Activated B cell treated with CpG ODN at 0.5 μM for 24 hours (primary cell): ENCODE results near the gene PLEKHA6. TPM values are rescaled to one million over a fixed set of nuclear protein-coding genes. Genes with fewer than 3 reads are reported as not detected.

Experiments
- ATAC-seq: fragments of 200-7000 bp; cut with Tn5 transposase; one replicate; pipeline ENCODE4 v1.10.0; 2021; ENCODE audit warnings: low read depth, mild to moderate bottlenecking, moderate library complexity
- CTCF ChIA-PET: fragments of 350-600 bp; sonication (Branson Sonifier 250); formaldehyde crosslinking; loops from one replicate; lab custom pipeline; 2021; ENCODE audit warnings: antibody characterized with exemption; lab: Charles Lee
- POLR2A ChIA-PET: fragments of 350-600 bp; sonication (Branson Sonifier 250); formaldehyde crosslinking; loops from one replicate; lab custom pipeline; 2021; ENCODE audit warnings: antibody characterized with exemption; lab: Charles Lee
- DNase-seq: peaks from one replicate; pipeline ENCODE4 v3.0.0; 2022
- H3K27ac Mint-ChIP-seq: one replicate; pipeline ENCODE4 v1.8.0; 2020; ENCODE audit warnings: mixed read lengths
- H3K27me3 Mint-ChIP-seq: one replicate; pipeline ENCODE4 v1.8.0; 2021; ENCODE audit warnings: mixed read lengths
- H3K36me3 Mint-ChIP-seq: one replicate; pipeline ENCODE4 v1.8.0; 2021; ENCODE audit warnings: low read depth, mixed read lengths
- H3K4me1 Mint-ChIP-seq: one replicate; pipeline ENCODE4 v1.8.0; 2021; ENCODE audit warnings: mixed read lengths
- H3K4me3 Mint-ChIP-seq: one replicate; pipeline ENCODE4 v1.8.0; 2020; ENCODE audit warnings: mild to moderate bottlenecking, mixed read lengths
- H3K9me3 Mint-ChIP-seq: one replicate; pipeline ENCODE4 v1.8.0; 2020; ENCODE audit warnings: mixed read lengths
- intact Hi-C: fragments of 100-400 bp; cut with micrococcal nuclease; formaldehyde crosslinking; loops from one replicate; pipeline ENCODE4 v1.15.1; 2024
- total RNA-seq: library from RNA; stranded (reverse); gene quantifications from 2 replicates; pipeline ENCODE4 v1.2.3, GENCODE V29; 2022
- TF ChIP-seq, protein P1 (sequence below): fragments of 200-600 bp; IDR thresholded peaks from one replicate; pipeline ENCODE4 v1.8.0; 2022; ENCODE audit warnings: antibody characterized with exemption, mild to moderate bottlenecking

PLEKHA6 gene
- total RNA-seq, 1 donor from 2014 or later: 0.62 TPM

DNA sequence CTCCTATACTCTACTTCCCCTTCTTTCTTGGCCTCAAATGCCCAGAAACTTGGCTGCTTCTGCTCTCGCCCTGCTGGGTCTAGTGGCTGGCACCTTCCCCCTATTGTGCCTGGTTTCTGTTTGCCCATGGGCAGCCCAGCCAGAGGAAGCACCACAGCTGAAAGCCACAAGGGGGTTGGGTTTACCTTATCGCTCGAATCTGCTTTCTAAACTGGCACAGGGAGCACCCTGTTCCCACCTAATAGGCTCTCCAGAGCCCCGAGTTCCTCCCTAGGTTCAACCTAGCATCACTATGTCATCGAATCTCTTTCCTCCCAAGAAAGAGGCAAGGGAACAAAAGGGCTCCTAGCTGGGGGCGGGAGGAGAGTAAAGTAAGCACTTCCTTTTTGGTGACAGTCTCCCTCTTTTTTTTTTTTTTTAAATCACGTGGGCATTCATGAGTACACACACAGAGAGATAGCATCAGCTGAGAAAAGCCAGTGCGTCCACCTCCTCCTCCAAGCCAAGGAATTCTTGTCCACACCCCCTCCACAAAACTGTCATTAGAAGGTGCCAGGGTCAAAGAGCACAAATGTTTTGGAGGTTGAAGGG lies 72.8 kb downstream of the PLEKHA6 start:
- POLR2A ChIA-PET: interaction anchor here (0.6 kb wide), 1 partner anchor 1283 kb away, joined by 3 read pairs; no protein-coding TSS in a partner anchor
- ATAC-seq: peak; percentile 87
- Mint-ChIP-seq H3K4me3 (peak overlapping the region; percentile 88), H3K27ac (peak overlapping the region; percentile 86), H3K4me1 (peaks cover 19% of the 10 kb centered on the region), H3K9me3 (no peaks in the 10 kb centered on the region), H3K27me3 (peaks cover 16% of the 10 kb centered on the region), H3K36me3 (no peaks in the 10 kb centered on the region)
- intact Hi-C loops: loop anchor here (5.0 kb wide), 1 partner anchor 220 kb away; no protein-coding TSS in a partner anchor
- peak; percentile 26 for DNase-seq
- CTCF ChIA-PET: interaction anchor here (1.1 kb wide), 1 partner anchor 27 kb away, joined by 3 read pairs; no protein-coding TSS in a partner anchor
- TF ChIP-seq, protein P1, sequence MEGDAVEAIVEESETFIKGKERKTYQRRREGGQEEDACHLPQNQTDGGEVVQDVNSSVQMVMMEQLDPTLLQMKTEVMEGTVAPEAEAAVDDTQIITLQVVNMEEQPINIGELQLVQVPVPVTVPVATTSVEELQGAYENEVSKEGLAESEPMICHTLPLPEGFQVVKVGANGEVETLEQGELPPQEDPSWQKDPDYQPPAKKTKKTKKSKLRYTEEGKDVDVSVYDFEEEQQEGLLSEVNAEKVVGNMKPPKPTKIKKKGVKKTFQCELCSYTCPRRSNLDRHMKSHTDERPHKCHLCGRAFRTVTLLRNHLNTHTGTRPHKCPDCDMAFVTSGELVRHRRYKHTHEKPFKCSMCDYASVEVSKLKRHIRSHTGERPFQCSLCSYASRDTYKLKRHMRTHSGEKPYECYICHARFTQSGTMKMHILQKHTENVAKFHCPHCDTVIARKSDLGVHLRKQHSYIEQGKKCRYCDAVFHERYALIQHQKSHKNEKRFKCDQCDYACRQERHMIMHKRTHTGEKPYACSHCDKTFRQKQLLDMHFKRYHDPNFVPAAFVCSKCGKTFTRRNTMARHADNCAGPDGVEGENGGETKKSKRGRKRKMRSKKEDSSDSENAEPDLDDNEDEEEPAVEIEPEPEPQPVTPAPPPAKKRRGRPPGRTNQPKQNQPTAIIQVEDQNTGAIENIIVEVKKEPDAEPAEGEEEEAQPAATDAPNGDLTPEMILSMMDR: no peak

DNA sequence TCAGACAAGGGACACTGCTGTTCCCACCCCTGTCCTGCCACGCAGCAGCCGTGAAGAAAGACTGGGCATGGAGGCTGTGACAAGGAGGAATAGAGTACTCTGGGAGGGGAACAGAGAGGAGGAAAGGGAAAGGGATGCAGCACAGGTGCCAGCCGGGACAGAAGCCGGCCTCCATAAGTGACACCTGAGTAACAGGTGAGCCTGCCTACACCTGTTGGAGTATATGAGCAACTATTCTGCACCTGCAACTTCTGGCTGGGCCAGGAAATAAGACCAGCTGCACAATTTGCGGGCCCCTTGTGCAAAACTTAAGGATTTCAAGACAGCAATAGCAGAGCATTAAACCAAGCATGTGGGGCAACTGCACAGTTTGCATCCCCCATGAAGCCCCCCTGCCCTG lies 73.4 kb downstream of the PLEKHA6 start:
- H3K4me1 Mint-ChIP-seq: peaks cover 19% of the 10 kb centered on the region
- no peaks in the 10 kb centered on the region for H3K9me3 Mint-ChIP-seq
- DNase-seq: no peak
- H3K27me3 Mint-ChIP-seq: peaks cover 21% of the 10 kb centered on the region
- ChIA-PET CTCF (interaction anchor here (1.1 kb wide), 1 partner anchor 27 kb away, joined by 3 read pairs; no protein-coding TSS in a partner anchor), POLR2A (interaction anchor here (0.6 kb wide), 1 partner anchor 1283 kb away, joined by 3 read pairs; no protein-coding TSS in a partner anchor)
- H3K4me3 Mint-ChIP-seq: no peak overlapping the region
- TF ChIP-seq, protein P1: no peak
- H3K27ac Mint-ChIP-seq: peak overlapping the region; percentile 86
- no peaks in the 10 kb centered on the region for H3K36me3 Mint-ChIP-seq
- intact Hi-C loops: loop anchor here (5.0 kb wide), 1 partner anchor 221 kb away; no protein-coding TSS in a partner anchor
- ATAC-seq: no peak

DNA sequence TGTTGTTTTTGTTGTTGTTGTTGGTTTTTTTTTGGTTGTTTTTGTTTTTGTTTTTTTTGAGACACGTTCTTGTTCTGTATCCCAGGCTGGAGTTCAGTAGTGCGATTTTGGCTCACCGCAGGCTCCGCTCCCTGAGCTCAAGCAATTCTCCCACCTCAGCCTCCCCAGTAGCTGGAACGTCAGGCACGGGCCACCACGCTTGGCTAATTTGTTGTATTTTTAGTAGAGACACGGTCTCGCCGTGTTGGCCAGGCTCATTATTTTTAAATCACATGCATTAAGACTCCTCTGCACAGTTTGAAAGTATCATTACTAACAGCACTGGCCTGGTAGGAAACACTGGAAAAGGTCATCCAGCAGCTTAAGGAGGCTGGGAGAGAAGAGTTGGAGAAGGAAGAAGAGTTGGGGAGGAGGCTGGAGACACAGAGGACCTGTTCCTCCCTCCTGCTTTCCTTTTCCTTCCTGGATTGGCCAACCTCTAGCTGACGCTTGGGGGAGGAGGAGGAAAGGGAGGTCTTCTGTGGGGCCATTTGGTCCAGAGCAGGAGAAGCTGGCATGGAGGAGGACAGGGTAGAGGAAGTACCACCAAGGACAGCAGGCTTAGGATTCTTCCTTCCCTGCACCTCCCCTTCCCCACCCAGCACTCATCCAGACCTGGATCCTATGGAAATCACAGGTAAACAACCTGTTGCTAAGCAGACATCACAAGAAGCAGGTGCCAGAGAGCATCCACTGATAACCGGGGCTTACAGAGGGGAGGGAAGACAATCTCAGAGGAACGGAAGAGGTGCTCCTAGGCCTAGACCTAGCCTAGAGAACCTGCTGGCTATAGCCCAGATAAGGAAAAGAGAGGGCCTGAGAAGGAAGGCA lies 74.1 kb downstream of the PLEKHA6 start:
- CTCF ChIA-PET: no interaction called here
- DNase-seq (no peak), ATAC-seq (no peak)
- H3K36me3 Mint-ChIP-seq: no peaks in the 10 kb centered on the region
- no peaks in the 10 kb centered on the region for H3K9me3 Mint-ChIP-seq
- H3K4me1 Mint-ChIP-seq: peaks cover 19% of the 10 kb centered on the region
- no peak overlapping the region for H3K4me3 Mint-ChIP-seq
- no peak overlapping the region for H3K27ac Mint-ChIP-seq
- H3K27me3 Mint-ChIP-seq: peaks cover 17% of the 10 kb centered on the region
- POLR2A ChIA-PET: no interaction called here
- intact Hi-C loops: loop anchor here (5.0 kb wide), 1 partner anchor 222 kb away; no protein-coding TSS in a partner anchor
- TF ChIP-seq, protein P1: no peak

DNA sequence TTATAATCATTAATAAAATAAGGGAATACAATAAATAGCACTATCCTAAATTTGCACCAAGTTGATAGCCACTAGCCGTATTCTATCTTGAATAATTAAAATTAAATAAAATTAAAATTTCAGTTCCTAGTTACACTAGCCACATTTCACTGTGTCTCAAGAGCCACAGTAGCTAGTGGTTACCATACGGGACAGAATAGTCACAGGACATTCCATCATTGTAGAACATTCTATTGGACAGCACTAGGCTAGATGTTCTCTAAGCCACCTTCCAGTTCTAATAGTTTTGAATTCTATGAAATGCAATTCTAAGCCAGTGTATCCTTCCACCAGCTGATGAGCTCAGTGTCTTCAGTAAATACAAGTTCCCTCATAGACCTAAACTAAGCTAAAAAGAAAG lies 74.8 kb downstream of the PLEKHA6 start:
- no peak for ATAC-seq
- Mint-ChIP-seq H3K27me3 (peaks cover 19% of the 10 kb centered on the region), H3K4me3 (no peak overlapping the region), H3K27ac (no peak overlapping the region), H3K36me3 (no peaks in the 10 kb centered on the region), H3K9me3 (no peaks in the 10 kb centered on the region), H3K4me1 (peaks cover 19% of the 10 kb centered on the region)
- TF ChIP-seq, protein P1: no peak
- DNase-seq: no peak
- POLR2A ChIA-PET: no interaction called here
- CTCF ChIA-PET: no interaction called here
- intact Hi-C loops: loop anchor here (5.0 kb wide), 1 partner anchor 222 kb away; no protein-coding TSS in a partner anchor
